Measurements from ENCODE around the gene RNPS1.

GRCh38 chr16:2280981-2281542 lies 13.1 kb upstream of the RNPS1 start:
- TF ChIP-seq CTCF (conservative IDR thresholded peaks at IDR 0.05 in 1 of 2, IDR thresholded peaks at IDR 0.05 in 1 of 2; ENCODE audit: low read depth in 1 of 2, low read length in 2 of 2) (no peak), EZH2 (IDR thresholded peaks at IDR 0.05; ENCODE audit: low read length, missing control alignments) (no peak)

All from fibroblast of lung (primary cell).